HG02943 (cell line): Measurements from ENCODE around the gene MAB21L3.

Source experiments
- ATAC-seq: cut with Tn5 transposase; IDR thresholded peaks from one replicate; pipeline ENCODE4 v1.9.1; 2021; ENCODE audit warnings: mild to moderate bottlenecking, low read depth, moderate library complexity; ENCODE audit not compliant: unreplicated experiment

Gene MAB21L3

DNA sequence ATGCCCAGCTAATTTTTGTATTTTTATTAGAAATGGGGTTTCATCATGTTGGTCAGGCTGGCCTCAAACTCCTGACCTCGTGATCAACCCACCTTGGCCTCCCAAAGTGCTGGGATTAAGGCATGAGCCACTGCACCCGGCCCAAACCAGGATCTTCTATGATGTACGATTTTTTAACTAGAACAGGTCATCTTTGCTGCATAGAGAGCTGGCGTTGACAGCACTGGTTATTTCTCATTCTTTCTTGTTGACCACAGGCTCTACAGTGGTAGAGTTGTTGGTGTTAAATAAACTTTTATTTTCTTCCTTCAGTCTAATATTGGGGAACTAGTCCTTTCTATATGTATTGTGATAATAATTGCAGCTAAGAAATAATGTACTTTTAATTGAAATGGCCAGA is 3.8 kb upstream of the MAB21L3 start:
- ATAC-seq, result no peak

DNA sequence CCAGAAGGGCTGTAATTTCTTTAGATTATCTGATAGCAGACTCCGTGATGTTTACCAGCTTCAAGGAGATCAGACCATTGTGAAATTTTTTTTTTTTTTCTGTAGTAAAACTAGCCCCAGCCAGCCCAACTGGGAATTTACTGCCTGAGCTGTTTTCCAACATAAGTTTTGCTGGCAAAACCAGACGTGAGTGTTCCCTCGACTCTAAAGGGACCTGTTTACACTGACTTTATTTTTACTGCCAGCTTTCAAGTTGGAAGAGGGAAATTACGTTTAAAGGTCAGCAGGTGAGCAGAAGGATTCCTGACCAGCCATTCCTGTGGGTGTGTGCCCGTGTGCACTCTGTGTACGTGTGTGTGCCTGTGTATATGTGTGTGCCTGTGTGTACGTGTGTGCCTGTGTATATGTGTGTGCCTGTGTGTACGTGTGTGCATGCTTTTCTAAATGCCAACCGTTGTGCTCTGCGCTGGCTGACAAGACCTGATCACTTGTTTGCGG is 374 bp downstream of the MAB21L3 start:
- no peak for ATAC-seq

DNA sequence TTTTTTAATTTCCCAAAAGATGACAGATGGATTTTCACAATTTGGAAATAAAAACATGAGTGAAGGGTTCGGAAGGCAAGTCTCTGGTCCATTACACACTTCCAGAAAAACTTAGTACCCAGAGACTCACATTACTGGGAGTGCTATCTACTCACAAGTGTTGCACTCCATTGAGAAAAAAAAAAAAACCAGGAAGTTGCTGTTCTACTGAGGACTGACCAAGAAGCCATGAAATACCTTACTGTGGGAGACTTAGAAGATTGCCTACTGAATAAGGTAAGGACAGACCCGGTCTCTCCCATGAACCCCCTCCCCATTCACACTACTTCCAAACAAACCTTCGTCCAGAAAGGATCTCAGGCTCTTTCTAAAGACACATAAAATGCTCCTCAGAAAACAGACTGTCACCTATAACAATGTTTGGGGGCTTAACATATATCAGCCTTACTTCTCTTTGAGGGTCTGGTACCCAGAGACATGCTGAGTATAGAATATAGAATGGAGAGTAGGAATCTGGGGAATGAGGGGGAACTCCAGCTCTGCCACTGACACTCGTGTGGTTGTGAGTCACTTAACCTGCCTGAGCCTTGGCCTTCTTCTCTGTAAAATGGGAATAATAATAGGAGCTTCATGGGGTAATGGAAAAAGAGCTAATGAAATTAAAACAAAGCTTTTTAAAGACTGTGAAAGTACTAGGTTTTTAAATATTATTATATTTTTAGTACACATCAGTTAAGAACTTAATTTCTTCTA is 1.4 kb downstream of the MAB21L3 start:
- ATAC-seq, result no peak

DNA sequence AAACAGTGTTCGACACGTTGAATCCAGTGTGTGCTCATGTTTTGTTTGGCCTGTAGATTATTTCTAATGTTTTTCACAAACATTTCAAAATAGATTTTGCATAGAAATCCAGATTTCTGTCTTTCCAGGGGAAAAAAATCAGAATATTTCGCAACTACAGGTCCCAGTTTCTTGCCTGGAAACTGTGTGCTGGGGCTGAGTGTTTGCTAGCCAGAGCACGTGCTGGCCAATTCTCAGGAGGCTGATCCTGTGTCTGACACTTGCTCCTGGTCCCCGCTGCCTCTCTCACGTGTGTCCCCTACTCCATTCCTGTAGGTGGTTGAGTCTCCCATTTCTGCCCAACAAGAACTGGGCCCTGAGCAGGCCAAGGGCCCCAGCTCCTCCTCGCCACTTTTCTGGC is 2.4 kb downstream of the MAB21L3 start:
- ATAC-seq, result no peak

DNA sequence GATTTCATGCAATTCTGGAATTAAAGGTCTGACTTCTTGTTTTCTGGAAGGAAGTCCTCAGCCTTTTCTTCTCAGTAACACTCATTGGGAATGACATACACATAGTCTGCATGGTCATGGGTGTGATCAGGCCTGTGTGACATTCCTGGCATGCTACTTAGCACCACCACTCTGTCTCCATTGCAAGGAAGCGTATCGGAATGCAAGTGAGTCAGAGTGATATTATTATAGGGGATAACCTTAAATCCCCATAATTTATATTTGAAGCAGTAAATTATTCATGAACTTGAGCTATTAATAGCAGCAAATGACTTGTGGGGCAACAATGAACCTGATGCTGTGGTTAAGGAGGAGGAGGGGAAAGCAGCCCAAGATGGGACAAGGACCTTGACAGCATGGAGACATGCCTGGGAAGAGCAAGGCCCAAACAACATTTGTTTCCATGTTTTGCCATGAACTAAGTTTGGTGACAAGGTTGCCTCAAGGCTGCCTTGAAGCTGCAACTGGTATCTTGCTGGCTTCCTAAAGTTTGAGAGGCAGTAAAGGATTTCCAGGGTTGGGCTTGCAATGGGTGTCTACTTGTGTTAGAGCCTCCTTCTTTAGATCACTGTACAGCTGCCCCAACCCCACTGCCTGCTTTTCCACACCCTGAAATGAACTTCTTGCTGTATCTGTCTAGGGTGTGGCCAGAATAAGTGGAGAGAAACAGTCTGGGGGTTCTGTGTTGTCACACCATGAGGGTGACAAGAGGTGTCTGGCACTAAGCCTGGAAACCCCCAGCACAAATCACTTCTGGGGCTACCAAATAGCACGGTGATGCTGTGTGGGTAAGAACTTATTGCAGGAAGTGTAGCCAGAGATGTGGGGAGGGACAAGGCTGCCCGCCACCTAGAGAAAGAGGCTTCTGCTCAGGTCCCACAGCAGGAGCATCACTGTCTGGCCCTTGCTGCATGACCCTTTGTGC is 4.6 kb downstream of the MAB21L3 start:
- ATAC-seq, result no peak

DNA sequence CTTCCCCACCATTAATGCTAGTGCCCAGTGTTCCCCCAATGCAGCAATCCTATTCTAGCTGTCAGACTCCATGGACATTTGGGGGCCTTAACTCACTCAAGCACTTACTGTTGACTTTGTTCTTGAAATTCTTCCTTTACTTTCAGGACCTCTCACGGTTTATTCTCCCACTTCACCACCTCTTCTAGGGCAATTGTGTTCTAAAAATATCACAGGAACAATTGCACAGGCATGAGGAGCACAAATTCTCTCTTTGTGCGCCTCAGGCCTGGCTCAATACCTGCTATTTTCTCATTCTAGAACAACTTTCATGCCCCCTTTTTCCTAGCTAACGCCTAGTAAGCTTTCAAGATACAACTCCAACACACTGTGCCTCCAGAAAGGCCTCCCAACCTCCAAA is 7.3 kb downstream of the MAB21L3 start:
- no peak for ATAC-seq

DNA sequence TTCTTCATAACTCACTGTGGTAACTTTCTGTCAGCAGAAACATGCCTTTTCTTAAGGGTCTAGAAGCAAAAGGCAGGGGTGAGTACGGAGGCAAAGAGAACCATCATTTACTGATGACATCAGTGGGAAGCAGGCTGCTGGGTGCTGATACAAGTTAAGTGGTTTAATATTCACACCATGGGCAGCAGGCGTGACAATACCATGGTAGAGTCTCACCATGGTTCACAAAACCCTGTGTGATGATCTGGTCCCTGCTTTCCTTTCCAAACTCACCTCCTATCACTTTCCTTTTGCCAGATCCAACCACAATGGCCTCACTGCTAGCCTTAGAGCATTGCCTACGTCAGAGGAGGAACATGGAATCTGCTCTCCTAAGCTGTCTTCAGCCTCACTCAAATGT is 8.7 kb downstream of the MAB21L3 start:
- ATAC-seq, result no peak

DNA sequence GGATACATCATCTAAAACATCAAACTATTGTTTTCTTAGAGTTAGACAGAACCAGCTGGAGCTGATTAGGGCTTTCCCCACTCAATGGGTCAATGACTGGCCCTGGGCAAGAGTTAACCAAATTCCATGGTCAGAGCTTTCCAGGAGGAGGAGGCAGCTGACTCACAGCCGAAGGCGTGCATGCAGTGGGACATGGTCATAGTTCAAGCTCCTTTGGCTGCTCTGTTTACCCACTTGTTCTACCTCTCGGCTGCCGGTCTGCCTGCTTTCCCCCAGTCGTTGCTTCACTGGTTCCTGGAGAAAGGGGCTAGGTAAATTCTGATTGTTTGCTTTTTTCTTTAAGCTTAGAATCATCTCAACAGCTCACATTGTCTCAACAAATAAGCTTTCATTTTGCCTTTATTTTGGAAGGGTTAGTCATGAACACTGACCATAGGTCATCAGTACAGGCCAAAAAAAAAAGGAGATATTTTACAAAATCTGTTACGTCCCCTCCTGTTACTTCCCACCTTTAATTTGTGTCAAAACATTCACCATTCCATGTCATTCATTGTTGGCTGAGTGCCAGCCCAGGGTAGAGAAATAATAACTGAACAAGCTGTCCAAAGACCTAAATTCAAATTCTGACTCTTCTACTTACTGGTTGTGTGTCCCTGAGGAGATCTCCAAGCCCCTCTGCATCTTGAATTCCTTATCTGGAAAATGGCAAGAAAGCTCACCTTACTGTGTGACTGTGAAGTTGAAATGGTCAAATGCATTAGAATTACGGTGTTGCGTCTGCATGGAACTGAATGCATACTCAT is 12.0 kb downstream of the MAB21L3 start:
- ATAC-seq, result no peak

DNA sequence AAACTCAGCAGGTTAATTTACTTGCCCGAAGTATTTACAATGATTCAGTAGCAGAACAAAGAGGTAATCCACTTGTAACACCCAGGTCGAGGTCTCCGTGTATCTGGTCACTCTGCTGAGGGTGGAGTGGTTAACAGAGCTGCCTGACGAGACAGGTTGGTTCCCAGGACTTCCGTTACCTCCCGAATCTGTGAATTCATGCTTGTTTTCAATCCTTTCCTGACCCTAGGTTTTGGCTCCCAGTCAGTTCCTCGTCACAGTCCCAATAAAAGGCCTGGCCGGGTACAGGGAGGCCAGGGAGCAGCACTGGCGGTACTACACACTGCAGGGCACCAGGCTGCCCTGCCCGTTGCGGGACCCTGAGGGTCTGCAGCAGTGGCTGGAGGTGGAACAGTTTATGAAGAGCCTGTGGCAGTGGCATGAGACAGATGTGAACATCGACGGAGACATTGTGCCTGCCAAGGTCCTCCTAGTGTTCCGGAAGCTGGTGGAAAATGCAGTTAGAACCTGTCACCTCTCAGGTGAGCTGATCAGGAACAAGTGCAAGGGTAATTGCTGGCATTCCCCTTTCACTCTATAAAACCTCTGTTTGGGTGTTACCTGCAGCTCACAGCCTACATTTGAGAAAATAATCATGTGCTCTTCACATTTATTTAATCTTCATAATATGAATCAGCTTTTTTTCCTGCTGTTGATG is 12.8 kb downstream of the MAB21L3 start:
- ATAC-seq, result no peak

DNA sequence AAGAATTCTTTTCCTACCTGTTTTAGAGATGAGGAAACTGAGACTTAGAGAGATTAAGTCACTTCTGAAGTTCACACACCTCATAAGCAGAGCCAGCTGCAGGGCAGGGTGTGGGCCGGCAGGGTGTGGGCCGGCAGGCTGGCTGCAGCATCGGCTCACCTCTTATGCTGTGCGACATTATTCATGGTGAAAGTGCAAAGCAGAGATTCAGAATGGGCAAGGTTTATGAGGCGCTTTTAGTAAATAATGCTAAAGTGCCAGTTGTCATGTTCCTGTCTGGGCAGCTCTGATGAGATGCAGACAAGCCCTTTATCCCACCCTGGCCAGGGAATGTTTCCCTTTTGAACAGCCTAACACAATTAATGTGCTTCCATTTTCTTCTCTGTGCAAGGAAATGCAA is 14.6 kb downstream of the MAB21L3 start:
- ATAC-seq, result no peak

DNA sequence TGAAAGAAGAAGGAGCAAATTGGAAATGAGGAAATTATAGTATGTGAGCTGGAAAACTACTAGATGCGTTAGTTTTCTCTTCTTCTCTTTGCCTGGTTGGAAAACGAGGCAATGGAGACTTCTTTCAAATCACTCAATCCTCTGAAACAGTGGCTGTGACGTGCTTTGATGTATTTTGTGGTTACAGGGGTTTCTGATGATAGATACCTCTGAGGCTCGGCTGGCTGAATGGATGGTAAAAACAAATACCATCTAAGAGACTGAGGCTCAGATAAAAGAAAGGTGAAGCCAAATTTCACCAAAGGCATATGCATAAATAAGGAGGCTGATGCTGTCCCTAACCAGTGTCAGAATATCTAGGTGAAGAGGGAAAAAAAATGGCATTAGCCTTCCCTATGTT is 15.1 kb downstream of the MAB21L3 start:
- no peak for ATAC-seq

DNA sequence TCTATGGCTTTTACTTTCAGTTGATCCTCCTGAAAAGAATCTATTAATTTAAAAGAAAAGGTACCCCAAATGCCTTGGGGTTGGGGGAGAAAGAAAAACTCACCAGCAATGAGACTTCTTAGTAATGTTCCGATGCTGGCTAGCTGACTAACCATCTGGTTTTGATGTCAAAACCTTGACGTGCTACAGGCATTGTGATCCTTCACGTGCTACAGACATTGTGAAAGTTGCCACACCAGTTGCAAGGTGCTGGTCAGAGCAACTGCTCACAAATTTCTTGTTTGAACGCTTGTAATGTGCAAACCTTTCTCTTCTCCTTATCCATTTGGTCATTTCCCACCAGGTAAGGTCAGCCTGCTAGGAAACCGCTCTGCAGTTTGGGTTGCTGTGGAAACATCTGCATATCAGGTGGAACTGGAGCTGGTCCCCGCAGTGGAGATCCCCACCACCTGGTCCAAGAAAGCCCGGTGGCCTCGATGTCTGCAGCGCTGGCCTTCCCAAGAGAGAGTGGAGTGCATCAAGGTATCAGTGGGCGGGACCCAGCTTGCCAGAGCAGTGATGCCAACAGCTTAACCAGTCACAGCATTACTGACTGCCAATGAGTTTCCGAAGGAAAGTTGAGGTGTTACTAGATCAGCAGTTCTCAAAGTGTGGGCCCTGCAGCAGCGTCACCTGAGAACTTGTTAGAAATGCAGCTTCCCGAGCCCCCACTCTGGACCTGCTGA is 16.1 kb downstream of the MAB21L3 start:
- ATAC-seq, result no peak

DNA sequence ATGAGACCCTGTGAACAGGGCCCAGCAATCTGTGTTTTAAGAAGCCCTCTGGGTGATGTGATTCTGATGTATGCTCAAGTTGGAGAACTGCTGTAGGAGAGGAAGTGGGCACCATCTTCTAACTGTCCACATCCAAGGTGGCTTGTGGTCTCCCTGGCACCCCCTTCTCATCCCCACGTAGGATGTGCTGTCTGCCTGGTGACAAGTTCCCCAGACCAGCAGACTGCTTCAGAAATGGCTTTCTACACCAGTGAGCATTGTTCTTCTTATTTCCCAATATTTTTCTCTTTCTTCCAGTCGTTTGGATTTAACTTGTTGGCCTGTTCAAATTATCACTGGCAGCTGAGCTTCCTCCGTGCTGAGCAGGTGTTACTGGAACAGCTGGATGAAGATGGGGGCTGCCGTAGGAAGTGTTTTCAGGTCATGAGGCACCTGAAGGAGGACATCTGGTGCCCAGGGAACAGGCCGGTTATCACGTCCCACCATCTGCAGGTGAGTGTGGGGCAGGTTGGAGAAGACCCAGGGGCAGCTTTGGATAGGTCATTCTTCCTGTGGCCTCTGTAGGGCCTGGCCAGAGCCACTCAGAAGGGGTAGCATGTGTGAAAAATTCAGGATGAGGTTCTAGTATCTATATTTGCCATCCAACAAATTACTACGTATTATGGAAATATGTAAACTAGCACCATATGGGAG is 16.8 kb downstream of the MAB21L3 start:
- ATAC-seq, result no peak

DNA sequence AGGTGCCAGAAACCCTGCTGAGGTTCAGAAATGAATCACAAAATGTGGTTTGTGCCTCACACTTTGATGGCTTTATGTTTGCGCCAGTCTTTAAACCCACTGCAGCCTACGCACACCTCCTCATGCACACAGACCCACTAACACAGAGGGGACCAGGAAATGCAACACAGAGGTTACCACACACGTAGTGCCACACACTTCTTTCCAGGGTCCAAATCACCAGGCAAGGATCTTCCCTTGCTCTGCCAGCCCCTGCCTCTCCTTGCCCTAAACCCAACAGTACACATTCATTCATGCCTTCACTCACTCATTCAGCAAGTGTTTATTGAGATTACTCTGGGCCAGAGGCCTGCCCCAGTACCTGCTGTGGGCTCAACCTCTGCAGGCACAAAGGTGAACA is 17.5 kb downstream of the MAB21L3 start:
- no peak for ATAC-seq

DNA sequence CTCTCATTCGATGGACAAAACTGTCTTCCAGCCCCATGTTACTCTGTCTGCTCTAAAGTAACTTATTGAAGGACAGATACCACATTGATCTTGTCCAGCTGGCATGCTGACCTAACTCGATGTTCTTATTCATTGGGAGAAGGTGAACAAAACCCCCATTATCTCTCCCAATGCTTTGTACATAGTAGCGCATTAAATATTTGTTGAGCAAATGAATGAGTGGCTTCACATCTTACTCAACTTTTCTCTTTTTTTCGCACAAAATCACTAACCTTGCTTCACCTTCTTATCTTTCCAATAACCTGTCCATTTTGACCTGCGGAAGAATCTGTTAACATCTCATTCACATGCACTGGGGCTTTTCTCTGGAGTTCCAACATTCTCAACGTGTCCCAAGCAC is 18.3 kb downstream of the MAB21L3 start:
- ATAC-seq, result no peak

DNA sequence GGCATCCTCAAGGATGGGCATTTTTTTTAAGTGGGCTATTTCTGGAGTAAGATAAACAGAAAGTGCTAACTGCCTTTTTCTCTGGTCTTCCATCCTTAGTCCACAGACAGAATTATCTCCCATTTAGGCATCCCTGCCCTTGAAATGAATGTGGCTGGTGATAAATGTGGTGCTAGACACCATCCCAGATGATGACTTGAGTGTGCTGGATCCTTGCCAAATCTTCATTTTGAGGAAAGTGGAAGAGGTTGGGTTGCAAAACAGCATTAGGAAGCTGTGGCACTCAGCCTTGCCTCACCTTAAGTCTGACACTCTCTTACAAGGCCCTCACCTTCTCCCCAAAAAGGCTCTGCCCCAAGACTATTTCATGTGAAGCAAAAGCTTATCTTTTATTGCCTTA is 19.2 kb downstream of the MAB21L3 start:
- ATAC-seq, result no peak

DNA sequence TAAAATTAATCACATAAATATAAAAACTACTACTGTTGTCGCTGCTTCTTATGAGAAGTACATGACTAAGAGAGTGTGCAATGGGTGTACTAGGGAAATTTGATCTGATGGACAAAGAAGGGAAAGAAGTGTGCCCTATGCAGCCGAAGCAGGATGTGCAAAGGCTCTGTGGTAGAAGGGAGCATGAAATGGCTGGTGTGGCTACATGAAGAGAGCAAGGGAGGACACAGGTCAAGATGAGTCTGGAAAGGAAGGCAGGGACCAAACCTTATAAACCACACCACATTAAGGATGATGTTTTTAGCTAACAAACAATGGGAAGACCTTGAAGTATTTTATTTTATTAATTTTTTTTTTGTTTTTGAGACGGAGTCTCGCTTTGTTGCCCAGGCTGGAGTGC is 20.0 kb downstream of the MAB21L3 start:
- no peak for ATAC-seq

DNA sequence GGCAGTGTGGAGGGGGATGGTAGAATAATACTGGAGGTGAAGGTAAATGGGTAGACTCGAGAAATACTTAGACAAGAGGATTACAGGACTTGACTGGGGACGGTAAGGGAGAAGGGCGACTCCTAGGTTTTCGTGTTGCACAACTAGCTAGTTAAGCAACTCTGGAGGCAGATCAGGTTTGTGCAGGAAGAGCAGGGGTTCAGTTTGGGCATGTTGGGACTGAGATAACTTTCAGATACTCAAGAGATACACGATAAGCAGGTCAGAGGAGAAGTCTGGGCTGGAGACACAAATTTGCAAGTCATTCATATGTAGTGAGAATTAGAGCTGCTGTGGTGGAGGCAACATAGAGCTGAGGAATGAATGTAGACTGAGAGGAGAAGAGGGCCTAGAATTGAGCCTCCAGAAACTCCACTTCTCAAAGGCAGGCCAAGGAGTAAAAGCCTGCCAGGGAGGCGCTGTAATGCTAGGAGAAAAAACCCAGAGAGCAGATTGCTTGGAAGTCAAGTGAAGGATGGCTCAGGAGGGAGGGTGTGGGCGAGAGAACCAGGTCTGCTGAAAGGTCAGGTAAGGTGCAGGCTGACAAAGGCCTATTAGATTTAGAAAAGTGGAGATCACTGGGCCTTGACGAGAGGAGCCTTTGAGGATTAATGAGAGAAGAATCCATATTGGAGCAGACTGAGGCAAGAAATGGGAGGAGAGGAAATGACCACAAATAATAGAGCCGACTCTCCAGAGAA is 20.8 kb downstream of the MAB21L3 start:
- ATAC-seq, result no peak
